Sigmoid colon (tissue), 4 donors: Measurements from ENCODE around the gene ATXN2.

Experiments used
- EP300 ChIP-seq, 4 donors: sonication (generic); formaldehyde crosslinking; IDR thresholded peaks; one replicate each; pipeline ENCODE4 v1.6.1; 2017; ENCODE audit warnings: antibody characterized with exemption in 4 of 4
- POLR2A ChIP-seq, 2 donors: fragments of 450-650 bp; IDR thresholded peaks; one replicate each; pipeline ENCODE4 v1.6.1; 2016; ENCODE audit warnings: antibody characterized with exemption in 2 of 2, mild to moderate bottlenecking in 2 of 2, moderate library complexity in 2 of 2
- POLR2AphosphoS5 ChIP-seq, 4 donors: sonication (generic); formaldehyde crosslinking; IDR thresholded peaks; one replicate each; pipeline ENCODE4 v1.6.1; 2017; ENCODE audit warnings: antibody characterized with exemption in 4 of 4
- TF ChIP-seq, protein P1 (sequence below), 4 experiments: fragments of 450-650 bp in 3 of 4; fragments of 200-600 bp in 1 of 4; IDR thresholded peaks; one replicate each; pipeline ENCODE4 v1.5.1; 2016 to 2019; ENCODE audit warnings: antibody characterized with exemption in 4 of 4, mild to moderate bottlenecking in 3 of 4, moderate library complexity in 2 of 4

DNA sequence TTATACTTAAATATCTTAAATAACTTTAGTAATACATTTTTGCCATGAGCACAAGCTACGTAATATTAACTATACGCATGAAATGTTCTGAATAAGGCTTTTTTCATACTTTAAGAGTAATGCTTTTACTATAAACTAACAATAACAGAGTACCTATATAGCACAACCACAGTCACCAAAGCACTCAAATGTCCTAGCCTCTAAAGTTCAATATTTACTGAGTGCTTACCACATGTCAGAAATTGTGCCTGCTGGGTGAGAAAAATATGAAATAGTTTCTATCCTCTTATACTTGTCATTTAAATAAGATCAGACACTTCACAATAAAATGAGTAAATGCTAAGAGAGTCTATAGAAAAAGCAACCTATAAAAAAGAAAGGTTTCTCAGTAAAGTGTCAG, 110.3 kb downstream of the ATXN2 start:
- TF ChIP-seq, protein P1, sequence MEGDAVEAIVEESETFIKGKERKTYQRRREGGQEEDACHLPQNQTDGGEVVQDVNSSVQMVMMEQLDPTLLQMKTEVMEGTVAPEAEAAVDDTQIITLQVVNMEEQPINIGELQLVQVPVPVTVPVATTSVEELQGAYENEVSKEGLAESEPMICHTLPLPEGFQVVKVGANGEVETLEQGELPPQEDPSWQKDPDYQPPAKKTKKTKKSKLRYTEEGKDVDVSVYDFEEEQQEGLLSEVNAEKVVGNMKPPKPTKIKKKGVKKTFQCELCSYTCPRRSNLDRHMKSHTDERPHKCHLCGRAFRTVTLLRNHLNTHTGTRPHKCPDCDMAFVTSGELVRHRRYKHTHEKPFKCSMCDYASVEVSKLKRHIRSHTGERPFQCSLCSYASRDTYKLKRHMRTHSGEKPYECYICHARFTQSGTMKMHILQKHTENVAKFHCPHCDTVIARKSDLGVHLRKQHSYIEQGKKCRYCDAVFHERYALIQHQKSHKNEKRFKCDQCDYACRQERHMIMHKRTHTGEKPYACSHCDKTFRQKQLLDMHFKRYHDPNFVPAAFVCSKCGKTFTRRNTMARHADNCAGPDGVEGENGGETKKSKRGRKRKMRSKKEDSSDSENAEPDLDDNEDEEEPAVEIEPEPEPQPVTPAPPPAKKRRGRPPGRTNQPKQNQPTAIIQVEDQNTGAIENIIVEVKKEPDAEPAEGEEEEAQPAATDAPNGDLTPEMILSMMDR (IDR thresholded peaks at IDR 0.05): no peak
- TF ChIP-seq EP300 (IDR thresholded peaks at IDR 0.05) (no peak), POLR2AphosphoS5 (IDR thresholded peaks at IDR 0.05) (no peak), POLR2A (IDR thresholded peaks at IDR 0.05) (no peak)
